Measurements from ENCODE around the gene CFAP77.
"Not testable (repeated sequence)": the region's sequence is repeated elsewhere in the genome, so short reads cannot be mapped to it uniquely, and the experiment has no call there.

Gene CFAP77

DNA sequence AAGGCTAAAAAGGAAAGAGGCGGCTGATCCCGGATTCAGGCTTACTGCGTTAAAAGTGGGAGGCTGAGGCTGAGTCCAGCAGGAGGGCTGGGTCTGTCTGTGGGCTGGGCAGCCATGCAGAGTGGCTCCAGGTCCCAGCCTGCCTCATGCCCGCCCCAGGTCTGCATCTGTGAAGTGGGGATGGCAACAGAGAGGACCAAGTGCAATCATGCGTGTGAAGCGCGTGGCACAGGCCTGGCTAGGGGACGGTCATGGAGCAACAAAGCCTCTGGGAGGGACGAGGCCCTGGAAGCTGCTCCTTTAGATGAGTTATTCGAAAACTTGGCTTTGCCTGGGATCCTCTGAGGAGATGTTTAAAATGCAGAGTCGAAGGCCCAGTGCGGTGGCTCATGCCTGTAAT lies 142.0 kb downstream of the CFAP77 start:
- no peak for FAIRE-seq

DNA sequence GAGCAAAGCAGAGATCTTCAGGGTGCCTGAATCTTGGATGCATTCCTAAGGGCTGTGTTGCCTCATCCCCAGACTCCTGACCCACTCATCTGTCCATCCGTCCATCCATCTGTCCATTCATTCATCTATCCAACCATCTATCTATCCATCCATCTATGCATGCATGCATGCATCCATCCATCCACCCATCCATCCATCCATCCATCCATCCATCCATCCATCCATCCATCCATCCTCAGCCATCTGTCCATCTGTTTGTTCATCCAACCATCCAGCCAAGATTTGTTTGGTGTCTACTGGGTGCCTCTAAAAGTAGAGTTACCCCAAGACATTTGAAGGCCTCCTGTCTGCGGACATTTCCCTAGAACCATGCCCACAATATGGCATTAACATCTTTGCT lies 144.7 kb downstream of the CFAP77 start:
- no peak for FAIRE-seq

DNA sequence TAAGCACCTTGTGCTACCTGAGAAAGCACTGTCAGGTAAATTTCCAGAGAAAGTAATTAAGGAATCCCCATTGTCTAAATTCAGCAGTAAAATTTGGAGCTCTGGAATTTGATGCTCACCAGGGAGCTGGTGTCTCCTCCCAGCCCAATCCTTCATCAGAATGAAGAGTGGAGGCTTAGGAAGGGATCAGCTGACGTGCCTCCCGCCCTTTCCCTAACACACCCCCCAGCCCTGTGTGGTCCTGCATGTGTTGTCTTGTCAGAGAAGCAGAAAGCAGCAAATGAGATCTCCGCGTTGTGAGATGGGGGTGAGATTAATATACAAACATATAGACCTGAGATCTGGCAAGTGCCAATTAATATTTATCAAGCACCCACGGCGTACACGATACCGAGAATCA lies 145.5 kb downstream of the CFAP77 start:
- no peak for FAIRE-seq

DNA sequence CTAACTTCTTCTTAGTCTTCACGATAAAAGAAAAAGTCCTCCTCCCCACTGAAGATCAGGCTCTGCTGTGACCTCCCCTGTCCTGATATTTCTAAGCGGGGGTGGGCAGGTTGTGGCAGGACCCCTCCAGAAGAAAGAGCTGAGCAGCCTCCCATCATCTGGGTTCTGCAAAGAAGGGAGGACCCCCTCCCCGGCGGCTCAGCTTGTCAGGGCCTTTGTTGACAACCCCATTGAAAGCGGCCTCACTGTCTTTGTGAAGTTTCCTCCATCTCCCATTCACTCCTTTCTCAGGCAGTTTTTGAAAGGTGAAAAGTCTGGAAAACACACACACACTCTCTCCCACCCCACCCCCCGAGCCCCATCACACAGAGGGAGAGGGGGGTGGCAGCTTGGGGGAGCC lies 146.2 kb downstream of the CFAP77 start:
- FAIRE-seq, result no peak

DNA sequence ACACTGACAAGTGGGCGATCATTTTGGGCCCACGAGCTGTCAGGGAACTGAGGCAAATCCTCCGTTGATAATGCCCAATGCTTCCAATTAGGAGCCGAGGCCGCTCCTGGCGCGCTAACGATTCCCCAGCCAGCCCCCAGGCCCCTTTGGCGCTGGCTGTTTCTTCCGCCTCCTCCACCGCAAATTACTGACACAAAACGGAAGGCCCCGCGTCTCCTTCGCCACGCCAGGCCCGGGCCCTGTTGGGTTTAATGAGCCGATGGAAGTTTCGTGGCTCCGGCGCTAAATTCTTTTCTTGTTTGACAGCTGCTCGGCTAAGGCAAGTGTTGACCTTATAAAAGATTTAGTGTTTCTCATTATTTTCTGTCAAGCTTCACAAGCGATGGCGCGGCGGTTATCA lies 146.7 kb downstream of the CFAP77 start:
- FAIRE-seq, result no peak

DNA sequence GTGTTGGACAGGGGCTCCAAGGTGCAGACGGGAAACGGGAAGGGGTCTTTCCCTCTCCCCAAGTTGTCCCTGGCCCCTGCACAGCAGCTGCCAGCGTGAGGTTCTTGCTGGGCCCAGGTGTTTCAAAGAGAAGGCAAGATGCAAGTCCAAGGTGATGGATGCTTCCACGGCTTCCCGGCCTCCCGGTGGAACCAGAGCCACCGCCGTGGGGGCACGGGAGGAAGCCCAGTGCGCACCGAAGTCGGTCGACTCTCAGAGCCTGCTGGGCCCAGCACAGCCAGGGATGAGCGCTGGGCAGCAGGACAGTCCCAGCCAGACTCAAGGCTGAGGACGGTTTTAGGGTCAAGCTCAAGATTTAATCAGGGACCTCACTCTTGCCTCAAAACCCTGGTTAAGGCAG lies 147.1 kb downstream of the CFAP77 start:
- FAIRE-seq, result no peak

DNA sequence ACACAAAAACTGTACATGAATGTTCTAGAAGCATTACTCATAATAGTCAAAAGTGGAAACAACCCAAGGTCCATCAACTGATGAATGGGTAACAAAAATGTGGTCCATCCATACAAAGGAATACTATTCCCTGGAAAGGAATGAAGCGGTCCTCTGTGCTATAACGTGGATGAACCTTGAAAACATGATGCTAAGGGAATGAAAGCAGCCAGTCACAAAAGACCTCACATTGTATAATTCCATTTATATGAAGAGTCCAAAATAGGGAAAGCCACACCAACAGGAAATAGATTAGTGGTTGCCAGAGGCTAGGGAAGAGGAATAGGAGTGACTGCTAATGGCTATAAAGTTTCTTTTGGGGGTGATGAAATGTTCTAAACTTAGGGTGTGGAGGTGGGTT lies 149.7 kb downstream of the CFAP77 start:
- no peak for FAIRE-seq

DNA sequence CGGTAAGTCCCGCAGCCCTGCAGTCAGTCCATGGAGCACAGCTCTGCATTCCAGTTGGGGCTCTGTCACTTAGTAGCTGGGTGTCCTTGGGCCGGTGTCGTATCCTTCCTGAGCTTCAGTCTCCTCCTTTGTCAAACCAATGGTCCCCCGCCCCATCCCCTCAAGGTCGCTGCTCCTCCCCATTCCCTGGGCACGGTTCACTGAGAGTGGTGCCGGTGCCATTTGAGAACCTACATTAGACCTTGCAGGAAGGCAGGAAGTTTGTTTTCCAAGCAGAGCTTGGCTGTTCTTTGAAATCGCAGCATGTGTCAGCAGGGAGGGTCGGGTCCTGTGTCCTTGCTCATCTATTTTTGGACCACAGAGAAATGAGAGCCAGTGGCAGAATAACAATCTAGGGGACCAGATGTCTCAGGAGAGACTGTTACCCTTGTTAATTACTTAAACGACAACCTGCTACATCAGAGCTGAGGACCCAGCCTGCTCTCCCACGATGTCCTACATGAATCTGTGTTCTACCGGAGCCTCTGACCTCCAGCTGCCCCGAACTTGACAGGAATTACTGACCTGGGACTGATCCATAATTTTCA lies 150.7 kb downstream of the CFAP77 start:
- FAIRE-seq, result no peak

DNA sequence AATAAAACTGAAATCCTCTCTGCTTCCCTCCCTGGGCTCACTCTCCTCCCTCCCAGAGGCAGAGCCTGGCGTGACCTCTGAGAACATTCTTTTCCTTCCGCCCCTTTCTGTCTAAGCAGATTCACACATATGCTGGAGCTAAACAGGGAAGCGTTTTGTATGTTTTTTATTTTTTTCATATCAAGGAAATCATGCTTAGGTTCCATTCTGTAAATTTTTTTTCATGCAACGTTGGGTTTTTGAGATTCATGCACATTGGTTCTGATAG lies 152.2 kb downstream of the CFAP77 start:
- no peak for FAIRE-seq

DNA sequence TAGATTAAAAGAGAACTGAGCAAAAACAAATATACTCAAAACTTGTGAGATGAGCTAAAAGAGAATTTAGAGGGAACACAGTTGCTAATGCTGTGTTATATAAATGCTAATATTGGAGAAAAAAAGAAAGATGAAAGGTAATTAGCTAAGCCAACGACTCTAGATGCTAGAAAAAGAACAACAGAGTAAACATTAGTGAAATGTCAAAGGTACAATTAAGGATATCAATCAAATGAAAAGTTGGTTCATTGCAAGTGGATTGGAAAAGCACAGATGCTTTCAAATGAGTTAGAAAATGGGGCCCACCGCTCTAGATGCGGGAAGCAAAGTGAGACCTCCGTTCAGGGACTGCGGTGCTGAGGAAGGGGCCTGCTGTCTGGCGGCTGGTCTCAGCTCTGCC lies 154.5 kb downstream of the CFAP77 start:
- FAIRE-seq, result no peak

DNA sequence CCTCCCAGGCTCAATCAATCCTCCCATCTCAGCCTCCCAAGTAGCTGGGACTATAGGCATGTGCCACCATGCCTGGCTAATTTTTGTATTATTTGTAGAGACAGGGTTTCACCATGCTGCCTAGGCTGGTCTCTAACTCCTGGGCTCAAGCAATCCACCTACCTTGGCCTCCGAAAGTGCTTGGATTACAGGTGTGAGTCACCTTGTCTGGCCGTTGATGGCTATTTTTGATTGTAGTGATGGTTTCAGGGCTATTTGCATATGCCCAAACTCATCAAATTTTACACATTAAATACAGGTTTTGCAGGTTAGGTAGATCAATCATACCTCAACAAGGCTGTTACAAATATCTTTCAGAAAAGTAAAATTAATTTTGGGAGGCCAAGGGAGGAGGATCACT lies 158.8 kb downstream of the CFAP77 start:
- not testable (repeated sequence) for FAIRE-seq

DNA sequence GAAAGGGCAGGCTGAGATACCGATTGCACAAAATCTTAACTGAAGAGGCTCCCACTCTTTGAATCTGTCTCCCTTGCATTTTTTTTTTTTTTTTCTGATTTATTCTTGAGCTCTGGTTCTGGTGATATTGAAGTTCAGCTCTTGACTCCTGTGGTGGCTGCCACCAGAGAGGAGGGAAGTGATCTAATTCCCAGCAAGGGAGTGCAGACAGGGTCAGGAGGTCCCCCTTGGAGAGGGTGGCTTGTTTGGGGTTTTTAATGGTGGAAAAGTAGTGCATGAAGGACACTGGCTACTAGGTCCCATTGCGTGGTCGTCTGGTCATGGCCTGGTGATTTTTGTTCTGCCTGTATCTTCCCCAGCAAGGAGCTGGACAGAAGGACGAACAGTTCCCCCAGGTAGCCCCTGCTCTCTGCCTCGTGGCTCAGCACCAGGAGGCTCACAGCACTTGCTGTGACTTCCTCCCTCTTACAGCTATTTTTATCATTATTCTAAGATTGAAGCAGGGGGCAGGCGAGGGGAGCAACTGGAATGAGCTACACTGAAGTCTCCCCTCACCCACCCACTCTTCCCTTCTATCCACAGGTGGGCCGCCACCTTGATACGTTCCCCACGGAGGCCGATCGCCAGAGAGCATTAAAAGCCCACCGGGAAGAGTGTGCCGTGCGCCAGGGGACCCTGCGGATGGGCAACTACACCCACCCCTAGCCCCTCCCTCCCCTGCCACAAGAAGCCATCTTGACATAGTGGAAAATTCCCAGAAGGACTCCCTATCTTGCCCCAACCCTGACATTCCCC lies 162.0 kb downstream of the CFAP77 start:
- FAIRE-seq, result no peak

DNA sequence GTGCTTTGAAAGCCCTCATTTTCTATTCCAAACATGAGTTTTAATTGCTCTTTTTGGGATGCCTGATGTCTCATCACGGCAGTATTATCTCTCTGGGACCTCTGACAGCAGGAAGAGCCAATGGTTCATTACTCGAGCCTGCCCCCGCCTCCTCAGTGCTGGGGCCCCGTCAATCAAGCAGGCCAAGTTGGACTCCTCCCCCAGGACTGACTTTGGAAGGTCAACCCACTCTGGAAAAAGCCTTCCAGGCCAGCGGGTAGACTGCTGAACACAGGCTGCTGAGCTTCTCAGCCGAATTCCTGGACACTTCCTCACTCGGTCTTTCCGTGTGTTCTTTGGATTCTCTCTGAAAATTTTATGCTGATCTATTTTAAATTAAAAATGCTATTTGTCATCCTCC lies 162.9 kb downstream of the CFAP77 start:
- FAIRE-seq, result no peak

DNA sequence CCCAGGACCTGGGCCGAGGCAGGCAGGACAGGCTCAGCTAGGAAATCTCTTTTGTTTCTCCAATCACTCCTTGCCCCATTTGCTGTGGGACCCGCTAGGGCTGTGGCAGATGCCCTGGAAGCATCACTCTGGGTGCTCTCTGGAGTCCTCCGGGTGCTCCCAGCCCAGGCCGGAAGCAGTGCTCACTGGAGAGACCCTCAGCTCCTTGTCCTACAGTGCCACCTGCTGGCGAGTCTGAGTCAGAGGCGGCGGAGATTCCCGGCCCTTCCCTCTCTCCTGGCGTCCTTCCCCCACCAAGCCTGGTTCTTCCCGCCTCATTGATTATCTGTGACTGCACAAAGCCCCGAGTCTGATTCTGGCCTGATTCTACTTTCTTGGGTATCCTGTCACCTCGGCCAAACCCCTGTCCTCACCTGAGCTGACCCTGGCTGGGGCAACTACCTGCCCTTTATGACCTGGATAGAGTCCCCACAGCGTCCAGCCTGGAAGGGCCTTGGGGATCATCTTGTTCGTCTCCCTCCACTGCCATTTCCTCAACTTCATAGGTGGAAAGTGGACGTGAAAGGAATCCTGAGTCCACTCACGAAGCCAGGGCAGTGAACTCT lies 165.1 kb downstream of the CFAP77 start:
- no peak for FAIRE-seq

DNA sequence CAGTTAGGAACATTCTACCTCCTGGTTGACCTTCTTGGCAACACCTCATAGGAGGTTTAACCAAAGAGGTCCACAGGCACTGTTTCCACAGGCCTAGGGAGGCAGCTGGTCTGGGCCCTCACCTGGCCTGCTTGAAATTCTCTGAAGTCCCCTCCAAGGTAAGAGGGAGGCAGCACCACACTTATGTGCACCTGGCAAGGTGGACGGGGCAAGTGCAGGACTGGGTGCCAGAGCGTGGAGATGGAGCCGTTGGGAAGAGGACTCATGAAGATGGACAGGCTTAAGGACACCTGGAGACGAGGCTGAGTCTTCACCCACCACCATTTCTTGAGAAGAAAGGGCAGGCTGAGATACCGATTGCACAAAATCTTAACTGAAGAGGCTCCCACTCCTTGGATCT lies 165.8 kb downstream of the CFAP77 start:
- no peak for FAIRE-seq

DNA sequence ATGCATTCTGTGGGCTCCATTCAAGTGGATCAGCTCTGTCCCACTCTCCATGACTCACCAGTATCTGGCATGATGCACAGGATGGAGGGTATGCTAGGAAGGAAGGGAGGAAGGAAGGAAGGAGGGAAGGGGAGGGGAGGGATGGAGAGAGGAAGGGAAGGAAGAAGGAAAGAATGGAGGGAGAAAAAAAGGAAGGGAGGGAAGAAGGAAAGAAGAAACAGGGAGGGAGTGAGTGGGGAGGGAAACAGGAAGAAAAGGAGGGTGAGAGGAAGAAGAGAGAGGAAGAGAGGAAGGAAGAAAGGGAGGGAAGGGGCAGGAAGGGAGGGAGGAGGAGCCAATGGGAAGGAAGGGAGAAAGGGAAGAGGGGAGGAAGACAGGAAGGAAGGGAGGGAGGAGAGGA lies 167.1 kb downstream of the CFAP77 start:
- FAIRE-seq, result no peak

DNA sequence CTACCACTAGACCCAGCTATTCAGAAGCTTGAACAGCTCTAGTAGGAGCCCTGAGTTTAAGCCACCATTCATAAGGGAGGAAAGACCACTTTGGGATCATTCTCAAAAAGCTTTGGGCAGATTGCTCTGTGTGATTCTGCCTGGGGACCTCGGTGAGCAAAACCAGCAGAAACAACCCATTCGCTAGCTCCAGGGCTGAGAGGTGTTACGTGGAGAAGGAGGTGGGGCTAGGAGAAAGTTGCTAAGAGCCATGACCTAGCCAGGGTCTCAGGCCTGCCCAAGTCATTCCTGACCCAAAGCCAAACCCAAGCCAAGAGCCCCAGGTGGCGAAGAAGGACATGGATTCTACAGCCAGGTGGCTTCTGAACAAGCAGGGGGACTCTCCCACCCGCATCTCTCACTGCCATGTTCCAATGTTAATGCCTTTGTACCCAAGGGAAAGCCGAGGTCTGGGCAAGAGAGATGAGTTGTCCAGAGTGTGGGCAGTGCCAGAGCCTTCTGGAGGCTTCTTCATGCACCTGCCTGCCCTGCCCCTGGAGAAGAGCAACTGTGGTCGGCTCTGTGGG lies 168.4 kb downstream of the CFAP77 start:
- no peak for FAIRE-seq

DNA sequence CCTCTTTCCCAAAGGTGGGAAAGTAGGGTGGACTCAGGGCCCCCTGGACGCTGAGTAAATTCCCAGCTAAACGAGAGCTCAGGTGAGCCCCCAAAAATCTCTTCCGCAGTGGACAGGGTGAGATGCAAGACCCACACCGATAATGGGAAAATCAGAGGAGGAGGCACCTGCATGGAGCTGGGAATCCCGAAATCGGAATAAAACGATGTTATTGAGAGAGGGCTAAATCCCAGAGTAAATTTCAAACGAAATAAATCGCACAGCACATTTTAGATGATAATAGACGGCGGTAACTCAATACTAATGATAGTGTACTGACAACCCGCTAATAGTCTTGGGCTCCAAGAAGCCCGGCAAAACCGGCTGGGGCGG lies 169.4 kb downstream of the CFAP77 start:
- FAIRE-seq, result no peak

DNA sequence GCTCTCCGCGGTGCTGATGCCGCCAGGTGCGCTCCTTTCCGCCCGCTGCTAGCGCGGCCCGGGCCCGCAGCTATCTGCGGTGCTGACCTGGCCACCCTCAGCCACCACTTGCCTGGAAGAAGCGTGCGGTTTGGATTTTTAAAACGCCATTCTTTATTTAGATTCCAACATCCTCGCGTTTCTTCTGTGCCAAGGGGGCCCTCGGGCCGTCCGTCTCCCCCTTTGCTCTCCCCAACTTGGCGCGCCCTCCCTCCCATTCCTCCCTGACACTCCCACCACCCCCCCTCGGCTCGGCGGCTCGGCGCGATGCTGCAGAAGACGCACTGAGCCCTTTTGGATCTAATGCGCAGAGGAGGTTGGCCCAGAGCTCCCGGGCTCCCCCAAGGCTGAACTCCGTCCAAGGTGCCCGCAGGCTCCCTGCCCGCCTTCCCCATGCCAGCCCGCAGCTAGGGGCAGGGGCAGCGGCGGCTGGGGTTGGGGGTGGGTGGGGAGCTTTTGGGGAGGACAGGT lies 172.3 kb downstream of the CFAP77 start, which contains the start of gene BARHL1:
Gene BARHL1 (plus strand): TSS at position 331 of the 510 bp plus-strand sequence. CDS start 192 bp downstream, outside the sequence.
- no peak for FAIRE-seq

DNA sequence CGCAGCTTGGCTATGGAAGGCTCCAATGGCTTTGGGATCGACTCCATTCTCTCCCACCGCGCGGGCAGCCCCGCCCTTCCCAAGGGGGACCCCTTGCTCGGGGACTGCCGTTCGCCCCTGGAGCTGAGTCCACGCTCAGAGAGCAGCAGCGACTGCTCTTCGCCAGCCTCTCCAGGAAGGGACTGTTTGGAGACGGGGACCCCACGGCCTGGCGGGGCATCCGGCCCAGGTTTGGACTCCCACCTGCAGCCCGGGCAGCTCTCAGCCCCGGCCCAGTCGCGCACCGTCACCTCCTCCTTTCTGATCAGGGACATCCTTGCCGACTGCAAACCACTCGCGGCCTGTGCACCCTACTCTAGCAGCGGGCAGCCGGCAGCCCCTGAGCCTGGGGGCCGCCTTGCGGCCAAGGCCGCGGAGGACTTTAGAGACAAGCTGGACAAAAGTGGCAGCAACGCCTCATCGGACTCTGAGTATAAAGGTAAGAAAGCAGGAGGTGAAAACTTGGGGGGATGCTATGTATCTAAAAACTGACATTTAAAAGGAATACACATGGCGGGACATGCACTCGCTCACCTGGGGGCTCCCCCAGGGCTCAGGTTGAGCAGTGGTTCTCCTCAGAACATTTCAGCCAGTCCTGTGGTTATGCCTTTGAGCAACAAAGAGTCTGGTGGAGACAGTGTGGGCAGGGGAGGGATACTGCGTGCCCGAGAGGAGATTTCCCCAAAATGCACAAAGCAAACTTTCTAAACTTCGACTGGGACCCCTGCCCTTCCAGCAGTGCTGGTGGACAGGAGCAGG lies 173.0 kb downstream of the CFAP77 start:
- no peak for FAIRE-seq

DNA sequence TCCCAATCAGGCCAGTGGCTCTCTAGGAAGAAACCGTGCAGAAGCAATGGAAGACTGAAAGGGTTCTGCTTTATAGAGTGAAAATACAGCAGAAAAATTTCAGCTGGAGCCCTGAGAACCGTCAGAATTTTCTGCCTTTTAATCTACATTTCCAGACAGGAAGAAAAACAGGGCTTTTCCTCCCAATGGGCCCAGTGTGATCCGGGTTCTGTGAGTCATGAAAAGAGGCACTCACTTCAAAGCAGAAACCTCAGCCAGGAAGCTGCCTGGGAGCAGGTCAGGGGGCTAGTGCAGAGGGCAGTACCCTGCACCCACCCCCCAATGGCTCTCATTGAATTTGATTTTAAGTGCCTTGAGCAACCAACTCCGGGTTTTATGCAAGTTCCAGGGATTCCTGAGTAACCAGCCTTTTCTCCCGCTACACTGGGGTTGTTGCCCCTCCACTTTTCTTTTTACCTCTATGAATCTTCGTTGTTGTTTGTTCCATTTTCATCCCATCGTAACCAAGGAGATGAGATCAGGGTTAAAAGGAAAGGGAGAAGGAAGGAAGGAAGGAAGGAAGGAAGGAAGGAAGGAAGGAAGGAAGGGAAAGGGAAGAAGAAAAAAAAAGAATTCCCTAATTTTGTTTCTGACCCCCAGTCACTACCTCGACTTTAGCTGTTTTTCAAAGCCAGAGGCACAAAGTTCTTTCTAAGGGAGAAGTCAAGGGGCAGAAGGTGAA lies 173.7 kb downstream of the CFAP77 start:
- no peak for FAIRE-seq

All from G401.6 (cell line).